HCT116 (cell line): ENCODE measurements around the gene NUMA1.

Experiments used
- EZH2 ChIP-seq: fragments of 200-600 bp; sonication (generic); IDR thresholded peaks from 2 replicates; pipeline ENCODE4 v1.6.1; 2017; ENCODE audit warnings: antibody characterized with exemption, mixed run types
- FOSL1 ChIP-seq: IDR thresholded peaks from 2 replicates; pipeline ENCODE4 v1.6.1; 2012; ENCODE audit warnings: low read depth
- POLR2A ChIP-seq: IDR thresholded peaks from 2 replicates; pipeline ENCODE4 v1.7.0; 2011; ENCODE audit warnings: borderline replicate concordance; ENCODE audit not compliant: insufficient read depth, insufficient read length; ENCODE audit errors: extremely low read depth
- POLR2AphosphoS5 ChIP-seq: IDR thresholded peaks from 2 replicates; pipeline ENCODE4 v1.6.1; 2011; ENCODE audit warnings: mild to moderate bottlenecking, low read depth, low read length, moderate library complexity
- RAD21 ChIP-seq: IDR thresholded peaks from 2 replicates; pipeline ENCODE4 v1.6.1; 2012; ENCODE audit warnings: low read depth, mild to moderate bottlenecking
- SP1 ChIP-seq: IDR thresholded peaks from 2 replicates; pipeline ENCODE4 v1.6.1; 2012; ENCODE audit warnings: low read depth
- SRF ChIP-seq: IDR thresholded peaks from 2 replicates; pipeline ENCODE4 v1.6.1; 2012; ENCODE audit warnings: low read depth
- TCF7L2 ChIP-seq: IDR thresholded peaks from 2 replicates; pipeline ENCODE4 v1.7.0; 2011; ENCODE audit warnings: borderline replicate concordance, inconsistent platforms; ENCODE audit not compliant: insufficient read depth, insufficient read length; ENCODE audit errors: extremely low read depth
- ZFX ChIP-seq: fragments of 450-650 bp; IDR thresholded peaks from 2 replicates; pipeline ENCODE4 v1.6.1; 2017
- TF ChIP-seq, protein P1 (sequence below), 3 experiments: fragments of 200-600 bp in 1 of 3; sonication (generic) in 1 of 3; IDR thresholded peaks in 2 of 3; conservative IDR thresholded peaks in 1 of 3; 2 replicates each; pipeline ENCODE4 v1.5.1; 2012 to 2017; ENCODE audit warnings: low read depth in 2 of 3, low read length in 2 of 3, antibody characterized with exemption in 1 of 3, borderline replicate concordance in 1 of 3, control low read depth in 1 of 3, mild to moderate bottlenecking in 1 of 3, mixed read lengths in 1 of 3, mixed run types in 1 of 3, moderate library complexity in 1 of 3; ENCODE audit not compliant: insufficient read depth in 1 of 3
- TF ChIP-seq, protein P2 (sequence below): IDR thresholded peaks from 2 replicates; pipeline ENCODE4 v1.6.1; 2012
- TF ChIP-seq, protein P3 (sequence below): IDR thresholded peaks from 2 replicates; pipeline ENCODE4 v1.6.1; 2011; ENCODE audit warnings: mild to moderate bottlenecking, low read length, moderate library complexity; ENCODE audit not compliant: insufficient replicate concordance; ENCODE audit errors: extremely low read depth
- TF ChIP-seq, protein P4 (sequence below): IDR thresholded peaks from 2 replicates; pipeline ENCODE4 v1.6.1; 2012; ENCODE audit warnings: low read depth

DNA sequence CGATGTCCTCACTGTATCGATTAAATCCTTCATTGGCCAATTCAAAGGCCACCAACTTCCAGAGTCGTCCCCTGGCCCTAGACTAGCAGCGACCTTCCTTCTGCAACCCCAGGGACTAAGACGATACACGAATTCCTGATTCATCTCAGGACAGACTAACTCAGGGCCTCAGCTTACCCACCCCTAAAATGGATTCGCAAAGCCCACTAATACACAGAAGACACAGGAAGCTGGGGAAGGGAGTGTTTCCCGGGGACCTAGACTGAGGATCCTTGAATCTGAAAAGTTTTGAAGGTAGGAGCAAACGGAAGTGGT lies 22.2 kb upstream of the NUMA1 start:
- TF ChIP-seq, protein P1, sequence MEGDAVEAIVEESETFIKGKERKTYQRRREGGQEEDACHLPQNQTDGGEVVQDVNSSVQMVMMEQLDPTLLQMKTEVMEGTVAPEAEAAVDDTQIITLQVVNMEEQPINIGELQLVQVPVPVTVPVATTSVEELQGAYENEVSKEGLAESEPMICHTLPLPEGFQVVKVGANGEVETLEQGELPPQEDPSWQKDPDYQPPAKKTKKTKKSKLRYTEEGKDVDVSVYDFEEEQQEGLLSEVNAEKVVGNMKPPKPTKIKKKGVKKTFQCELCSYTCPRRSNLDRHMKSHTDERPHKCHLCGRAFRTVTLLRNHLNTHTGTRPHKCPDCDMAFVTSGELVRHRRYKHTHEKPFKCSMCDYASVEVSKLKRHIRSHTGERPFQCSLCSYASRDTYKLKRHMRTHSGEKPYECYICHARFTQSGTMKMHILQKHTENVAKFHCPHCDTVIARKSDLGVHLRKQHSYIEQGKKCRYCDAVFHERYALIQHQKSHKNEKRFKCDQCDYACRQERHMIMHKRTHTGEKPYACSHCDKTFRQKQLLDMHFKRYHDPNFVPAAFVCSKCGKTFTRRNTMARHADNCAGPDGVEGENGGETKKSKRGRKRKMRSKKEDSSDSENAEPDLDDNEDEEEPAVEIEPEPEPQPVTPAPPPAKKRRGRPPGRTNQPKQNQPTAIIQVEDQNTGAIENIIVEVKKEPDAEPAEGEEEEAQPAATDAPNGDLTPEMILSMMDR (IDR thresholded peaks at IDR 0.05 in 2 of 3, conservative IDR thresholded peaks at IDR 0.05 in 1 of 3; ENCODE audit: borderline replicate concordance in 1 of 3, insufficient read depth in 1 of 3, low read depth in 2 of 3, low read length in 2 of 3), result no peak
- no peak for TF ChIP-seq EZH2
- no peak for TF ChIP-seq POLR2A
- no peak for TF ChIP-seq TCF7L2
- no peak for TF ChIP-seq POLR2AphosphoS5
- TF ChIP-seq FOSL1, result no peak
- TF ChIP-seq SP1, result no peak
- TF ChIP-seq, protein P2, sequence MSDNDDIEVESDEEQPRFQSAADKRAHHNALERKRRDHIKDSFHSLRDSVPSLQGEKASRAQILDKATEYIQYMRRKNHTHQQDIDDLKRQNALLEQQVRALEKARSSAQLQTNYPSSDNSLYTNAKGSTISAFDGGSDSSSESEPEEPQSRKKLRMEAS, result no peak
- TF ChIP-seq, protein P3, sequence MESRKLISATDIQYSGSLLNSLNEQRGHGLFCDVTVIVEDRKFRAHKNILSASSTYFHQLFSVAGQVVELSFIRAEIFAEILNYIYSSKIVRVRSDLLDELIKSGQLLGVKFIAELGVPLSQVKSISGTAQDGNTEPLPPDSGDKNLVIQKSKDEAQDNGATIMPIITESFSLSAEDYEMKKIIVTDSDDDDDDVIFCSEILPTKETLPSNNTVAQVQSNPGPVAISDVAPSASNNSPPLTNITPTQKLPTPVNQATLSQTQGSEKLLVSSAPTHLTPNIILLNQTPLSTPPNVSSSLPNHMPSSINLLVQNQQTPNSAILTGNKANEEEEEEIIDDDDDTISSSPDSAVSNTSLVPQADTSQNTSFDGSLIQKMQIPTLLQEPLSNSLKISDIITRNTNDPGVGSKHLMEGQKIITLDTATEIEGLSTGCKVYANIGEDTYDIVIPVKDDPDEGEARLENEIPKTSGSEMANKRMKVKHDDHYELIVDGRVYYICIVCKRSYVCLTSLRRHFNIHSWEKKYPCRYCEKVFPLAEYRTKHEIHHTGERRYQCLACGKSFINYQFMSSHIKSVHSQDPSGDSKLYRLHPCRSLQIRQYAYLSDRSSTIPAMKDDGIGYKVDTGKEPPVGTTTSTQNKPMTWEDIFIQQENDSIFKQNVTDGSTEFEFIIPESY, result no peak
- TF ChIP-seq ZFX, result no peak
- TF ChIP-seq SRF, result no peak
- no peak for TF ChIP-seq RAD21
- TF ChIP-seq, protein P4, sequence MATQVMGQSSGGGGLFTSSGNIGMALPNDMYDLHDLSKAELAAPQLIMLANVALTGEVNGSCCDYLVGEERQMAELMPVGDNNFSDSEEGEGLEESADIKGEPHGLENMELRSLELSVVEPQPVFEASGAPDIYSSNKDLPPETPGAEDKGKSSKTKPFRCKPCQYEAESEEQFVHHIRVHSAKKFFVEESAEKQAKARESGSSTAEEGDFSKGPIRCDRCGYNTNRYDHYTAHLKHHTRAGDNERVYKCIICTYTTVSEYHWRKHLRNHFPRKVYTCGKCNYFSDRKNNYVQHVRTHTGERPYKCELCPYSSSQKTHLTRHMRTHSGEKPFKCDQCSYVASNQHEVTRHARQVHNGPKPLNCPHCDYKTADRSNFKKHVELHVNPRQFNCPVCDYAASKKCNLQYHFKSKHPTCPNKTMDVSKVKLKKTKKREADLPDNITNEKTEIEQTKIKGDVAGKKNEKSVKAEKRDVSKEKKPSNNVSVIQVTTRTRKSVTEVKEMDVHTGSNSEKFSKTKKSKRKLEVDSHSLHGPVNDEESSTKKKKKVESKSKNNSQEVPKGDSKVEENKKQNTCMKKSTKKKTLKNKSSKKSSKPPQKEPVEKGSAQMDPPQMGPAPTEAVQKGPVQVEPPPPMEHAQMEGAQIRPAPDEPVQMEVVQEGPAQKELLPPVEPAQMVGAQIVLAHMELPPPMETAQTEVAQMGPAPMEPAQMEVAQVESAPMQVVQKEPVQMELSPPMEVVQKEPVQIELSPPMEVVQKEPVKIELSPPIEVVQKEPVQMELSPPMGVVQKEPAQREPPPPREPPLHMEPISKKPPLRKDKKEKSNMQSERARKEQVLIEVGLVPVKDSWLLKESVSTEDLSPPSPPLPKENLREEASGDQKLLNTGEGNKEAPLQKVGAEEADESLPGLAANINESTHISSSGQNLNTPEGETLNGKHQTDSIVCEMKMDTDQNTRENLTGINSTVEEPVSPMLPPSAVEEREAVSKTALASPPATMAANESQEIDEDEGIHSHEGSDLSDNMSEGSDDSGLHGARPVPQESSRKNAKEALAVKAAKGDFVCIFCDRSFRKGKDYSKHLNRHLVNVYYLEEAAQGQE, result no peak
